GM18511 (cell line): ENCODE results near the gene PI4KA.
A peak's percentile ranks its signal among the peaks of the same experiment; 100 is the strongest.
"Not testable (repeated sequence)": the region's sequence is repeated elsewhere in the genome, so short reads cannot be mapped to it uniquely, and the experiment has no call there.

Source experiments
- ATAC-seq: cut with Tn5 transposase; IDR thresholded peaks from one replicate; pipeline ENCODE4 v1.9.1; 2021; ENCODE audit warnings: mild to moderate bottlenecking, moderate library complexity; ENCODE audit not compliant: unreplicated experiment

Gene PI4KA

DNA sequence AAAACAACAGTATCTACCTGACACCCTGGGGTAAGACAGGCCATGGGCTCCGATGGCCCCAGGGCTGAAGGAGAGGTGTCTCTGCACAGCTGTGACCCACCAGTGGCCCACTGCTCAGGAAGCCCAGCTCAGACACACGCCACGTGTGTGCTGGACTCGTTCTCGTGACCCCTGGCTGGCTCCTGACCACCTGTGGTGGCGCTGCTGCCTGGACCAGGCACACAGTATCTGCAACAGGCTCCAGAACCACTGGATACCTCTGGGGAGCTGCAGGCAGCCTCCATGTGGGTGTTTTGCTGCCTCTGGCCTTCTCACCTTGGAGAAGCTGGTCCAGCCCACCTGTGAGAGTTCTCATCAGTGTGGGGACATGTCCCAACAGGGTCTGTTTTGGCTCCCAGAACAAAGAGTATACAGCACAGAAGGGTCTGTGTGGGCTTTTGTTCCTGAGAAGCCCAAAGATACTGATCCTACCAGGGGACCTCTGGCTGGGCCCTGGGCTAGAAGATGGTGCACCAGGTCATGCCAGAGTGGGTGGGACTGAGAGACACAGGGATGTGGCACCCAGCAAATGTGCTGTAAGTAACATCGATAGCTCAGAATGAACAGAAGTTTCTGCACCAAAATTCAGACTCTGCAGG is 106.4 kb downstream of the PI4KA start:
- ATAC-seq, result no peak

GRCh38 chr22:20751185-20751851 is 107.3 kb downstream of the PI4KA start:
- no peak for ATAC-seq

DNA sequence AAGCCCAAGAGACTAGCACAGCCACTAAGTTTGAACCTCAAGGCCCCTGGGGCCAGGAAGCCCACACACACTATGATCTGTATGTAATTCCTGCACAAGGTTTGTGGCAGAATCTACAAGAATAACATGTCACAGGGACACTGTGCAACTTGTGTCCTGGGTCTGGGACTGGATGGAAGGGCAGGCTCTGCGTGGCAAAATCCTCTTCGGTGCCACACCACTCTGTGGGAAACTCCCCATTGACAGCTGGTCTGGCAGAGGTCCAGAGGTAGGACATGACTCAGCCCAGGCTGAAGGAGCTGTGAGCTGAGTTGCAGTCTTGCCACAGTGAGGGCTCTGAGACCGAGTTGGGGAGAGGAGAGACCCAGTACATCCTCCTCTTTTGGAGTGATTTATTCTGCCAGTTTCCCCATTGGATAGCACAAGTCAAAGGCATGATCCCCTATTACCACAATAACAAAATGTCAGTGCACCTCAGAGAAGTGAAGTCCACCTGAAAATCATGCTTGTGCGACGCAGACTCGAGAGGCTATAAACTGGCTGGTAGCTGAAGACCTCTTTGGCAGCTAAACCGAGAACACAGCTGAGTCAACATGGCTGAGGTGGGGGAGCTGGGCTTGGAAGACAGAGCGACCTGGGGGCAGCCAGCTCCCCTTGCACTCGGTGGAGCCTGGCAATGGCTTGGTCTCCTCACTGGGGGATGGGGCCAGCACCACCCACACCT is 108.0 kb downstream of the PI4KA start:
- peak; percentile 60 for ATAC-seq

GRCh38 chr22:20749453-20749852 is 109.2 kb downstream of the PI4KA start:
- no peak for ATAC-seq

- peak; percentile 79 for ATAC-seq
Measured at GRCh38 chr22:20748731-20749428, 109.7 kb downstream of the PI4KA start.

DNA sequence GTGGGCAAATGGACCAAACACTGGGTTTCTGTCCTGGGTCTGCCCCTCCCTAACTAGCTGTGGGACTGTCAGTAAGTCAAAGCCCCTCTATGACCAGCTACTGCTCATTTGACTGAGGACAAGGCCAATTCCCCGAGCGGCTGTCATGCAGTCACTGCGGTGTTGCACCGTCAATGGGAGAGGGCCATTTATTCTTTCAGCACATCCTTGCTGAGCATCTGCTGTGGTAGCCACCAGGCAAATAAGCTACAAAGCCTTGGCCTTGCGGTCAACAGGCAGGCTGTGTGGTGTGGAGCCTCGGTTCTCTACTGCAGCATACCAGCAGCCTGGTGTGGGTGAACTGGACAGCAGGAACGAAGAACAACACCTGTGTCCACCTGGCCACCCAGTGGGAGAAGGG is 110.5 kb downstream of the PI4KA start:
- ATAC-seq, result no peak

GRCh38 chr22:20747223-20747622 is 111.4 kb downstream of the PI4KA start:
- no peak for ATAC-seq

- ATAC-seq, result no peak
Measured at GRCh38 chr22:20746431-20747189, 112.0 kb downstream of the PI4KA start.

DNA sequence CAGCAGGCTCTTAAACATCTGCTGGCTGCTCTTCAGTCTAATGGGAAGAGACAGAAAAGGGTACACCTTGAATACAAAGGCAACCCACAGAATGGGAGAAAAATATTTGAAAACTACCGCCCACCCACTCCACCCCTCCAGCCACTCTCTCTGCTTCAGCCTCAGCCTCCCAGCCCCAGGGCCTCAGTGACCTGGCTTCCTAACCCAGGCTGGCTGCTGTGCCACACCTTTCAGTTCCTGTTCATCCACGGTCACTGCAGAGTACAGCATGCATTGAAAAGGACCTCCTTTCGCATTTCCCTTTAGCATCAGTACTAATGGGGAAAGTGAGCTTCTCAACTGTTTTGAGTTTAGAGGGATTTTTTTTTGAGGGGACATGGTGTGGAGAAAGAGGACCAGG is 113.5 kb downstream of the PI4KA start:
- ATAC-seq, result no peak

DNA sequence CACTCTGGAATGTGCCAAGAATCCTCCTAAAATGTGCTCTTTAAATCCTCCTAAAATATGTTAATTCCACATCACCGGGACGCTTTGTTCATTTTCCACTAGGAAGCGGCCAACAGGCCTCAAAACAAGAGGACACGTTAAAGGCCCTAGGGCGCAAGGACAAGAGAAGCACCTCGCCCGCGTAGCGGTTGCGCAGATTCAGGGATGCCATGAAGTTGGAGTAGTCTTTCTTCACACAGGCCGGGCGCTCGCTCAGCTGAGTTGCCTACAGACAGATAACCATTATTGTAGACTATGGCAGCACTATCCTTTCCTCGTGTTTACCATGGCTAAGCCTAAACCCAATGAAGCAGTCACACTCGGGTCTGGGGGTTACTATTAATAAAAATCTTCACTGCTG is 114.2 kb downstream of the PI4KA start:
- ATAC-seq, result no peak

DNA sequence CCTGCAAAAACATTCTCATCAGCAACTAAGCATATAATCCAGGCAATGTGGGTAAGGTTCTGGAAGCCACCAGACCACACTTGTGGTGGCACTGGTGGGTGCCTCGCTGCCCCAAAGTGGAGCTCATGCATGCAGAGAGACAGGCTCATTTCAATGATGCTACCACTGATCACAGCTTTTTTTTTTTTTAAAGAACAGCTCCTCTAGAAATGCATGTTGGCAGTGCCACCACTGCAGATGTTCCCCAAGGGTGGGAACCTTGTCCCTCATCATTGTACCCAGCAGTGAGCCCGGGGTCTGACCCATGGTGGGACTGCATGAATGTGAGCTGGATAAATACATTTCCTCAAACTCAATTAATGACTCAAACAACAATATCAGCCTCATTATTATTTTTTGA is 115.8 kb downstream of the PI4KA start:
- ATAC-seq, result no peak

GRCh38 chr22:20741634-20742581 is 116.7 kb downstream of the PI4KA start:
- no peak for ATAC-seq

DNA sequence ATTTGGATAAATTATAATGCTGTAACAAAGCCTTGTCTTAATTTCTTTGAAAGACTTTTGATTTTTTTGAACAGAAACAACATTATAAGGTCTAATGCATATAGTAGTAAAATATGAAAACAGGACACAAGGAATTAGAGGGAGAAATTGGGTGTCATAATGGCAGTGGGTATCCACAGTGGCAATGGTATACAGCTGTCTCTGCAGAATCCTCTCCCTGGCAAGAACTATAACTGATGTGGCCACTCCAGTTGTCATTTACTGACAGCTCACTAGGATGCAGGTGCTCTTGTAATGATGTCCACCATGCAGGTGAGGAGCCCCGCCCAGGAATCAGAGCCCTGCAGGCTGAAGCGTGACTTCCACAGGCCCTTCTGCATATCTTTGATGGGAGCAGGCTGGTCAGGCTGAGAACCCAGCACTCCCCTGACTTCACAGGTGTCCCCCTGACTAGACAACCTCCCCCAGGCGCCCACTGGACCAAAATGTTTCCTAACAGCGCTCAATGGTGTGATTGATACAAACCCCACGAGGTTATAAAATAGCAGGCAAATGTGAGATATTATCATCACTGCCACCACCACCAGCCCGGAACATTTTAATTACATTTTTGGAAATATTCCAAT is 117.5 kb downstream of the PI4KA start:
- ATAC-seq, result no peak

DNA sequence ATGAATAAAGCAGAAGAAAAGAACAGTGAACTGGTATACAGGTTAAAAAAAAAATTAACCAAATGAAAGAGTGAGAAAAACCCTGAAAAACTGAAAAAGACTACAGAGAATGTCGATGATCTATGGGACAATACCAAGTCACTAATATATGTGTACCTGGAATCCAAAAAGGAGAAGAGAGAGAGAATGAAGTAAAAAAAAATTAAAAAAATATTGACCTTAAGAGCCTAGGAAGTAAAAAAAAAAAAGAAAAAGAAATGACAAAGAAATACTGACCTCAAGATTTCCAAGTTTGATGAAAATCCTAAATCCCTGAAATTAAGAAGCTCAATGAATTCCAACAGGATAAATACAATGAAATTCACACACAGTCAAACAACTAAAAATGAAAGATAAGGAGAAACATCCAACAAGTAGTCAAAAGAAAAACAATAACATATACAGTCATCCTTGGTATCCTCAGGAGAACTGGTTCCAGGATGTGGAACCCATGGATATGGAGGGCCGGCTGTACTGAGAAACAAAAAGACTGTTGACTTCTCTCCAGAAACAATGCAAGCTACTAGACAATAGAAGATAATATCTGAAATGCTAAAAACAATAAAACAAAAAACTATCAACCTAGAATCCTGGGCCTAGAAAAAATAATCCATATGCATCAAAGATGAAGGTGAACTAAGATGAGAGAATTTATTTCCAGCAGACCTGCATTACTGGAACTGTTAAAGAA is 118.2 kb downstream of the PI4KA start:
- no peak for ATAC-seq

DNA sequence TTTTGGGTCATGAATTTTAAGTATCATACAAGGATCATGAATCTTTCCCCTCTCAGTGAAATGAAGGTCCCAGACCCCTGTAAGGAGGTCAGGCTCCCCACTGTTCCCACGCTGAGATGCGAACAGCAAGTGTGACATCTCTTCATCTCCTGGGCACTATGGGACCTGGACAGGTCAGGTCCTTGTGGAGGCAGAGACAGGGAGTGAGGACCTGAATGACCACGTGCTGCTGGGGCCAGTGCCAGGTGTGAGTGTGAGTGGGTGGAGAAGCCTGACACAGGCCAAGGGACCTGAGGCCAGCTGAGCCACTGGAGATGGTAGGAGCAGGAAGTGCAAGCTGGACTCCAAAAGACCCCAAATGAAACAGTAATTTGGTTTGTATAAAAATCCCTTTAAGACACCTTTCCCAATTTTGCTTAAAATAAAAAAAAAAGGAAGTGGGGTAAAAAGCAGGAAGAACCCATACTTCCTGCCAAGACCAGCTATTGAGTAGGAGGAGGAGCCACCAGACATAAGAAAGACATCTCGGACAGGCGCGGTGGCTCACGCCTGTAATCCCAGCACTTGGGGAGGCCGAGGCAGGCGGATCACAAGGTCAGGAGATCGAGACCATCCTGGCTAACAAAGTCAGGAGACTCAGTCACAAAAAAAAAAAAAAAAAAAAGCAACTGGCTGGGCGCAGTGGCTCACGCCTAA is 120.1 kb downstream of the PI4KA start:
- ATAC-seq, result no peak

DNA sequence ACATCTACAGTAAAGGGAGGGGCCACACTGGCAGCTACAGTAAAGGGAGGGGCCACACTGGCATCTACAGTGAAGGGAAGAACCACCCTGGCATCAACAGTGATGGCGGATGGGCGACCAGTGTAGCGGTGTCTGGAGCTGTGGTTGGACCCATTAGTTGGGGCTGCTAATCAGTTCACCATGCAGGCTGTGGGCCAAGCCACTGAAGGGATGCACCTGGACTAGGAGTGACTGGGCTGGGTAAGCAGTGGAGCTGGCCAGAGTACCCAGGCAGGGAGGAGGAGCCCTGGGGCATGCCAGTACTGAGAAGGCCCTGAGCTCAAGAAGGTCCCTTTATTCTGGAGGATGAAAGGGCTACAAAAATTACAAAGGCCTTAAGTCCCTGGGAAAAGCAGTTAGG is 121.7 kb downstream of the PI4KA start:
- not testable (repeated sequence) for ATAC-seq

GRCh38 chr22:20735356-20736162 is 123.1 kb downstream of the PI4KA start:
- ATAC-seq, result not testable (repeated sequence)
